HG03520 (cell line): ENCODE results near the gene ANXA6.

Experiments used
- ATAC-seq: cut with Tn5 transposase; IDR thresholded peaks from one replicate; pipeline ENCODE4 v1.9.1; 2021; ENCODE audit warnings: mild to moderate bottlenecking, moderate library complexity; ENCODE audit not compliant: unreplicated experiment

Gene ANXA6

DNA sequence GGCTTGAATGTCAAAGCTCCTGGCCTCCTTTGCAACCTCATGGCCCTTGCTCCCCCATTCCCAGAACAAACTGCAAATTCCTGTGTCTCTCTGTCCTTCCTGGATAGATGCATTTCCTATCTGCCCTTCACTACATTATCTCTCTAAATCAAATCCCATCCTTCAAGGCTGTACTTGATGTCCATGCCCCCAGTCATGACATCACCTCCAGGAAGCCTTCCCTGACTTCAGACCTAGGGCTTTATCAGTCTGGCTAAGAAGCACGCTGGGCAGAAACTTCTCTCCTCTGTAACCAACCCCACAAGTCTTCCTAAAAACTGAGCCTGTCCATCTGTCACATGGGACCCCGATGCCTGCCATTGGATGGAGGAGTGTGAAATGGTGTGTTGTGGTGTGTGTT, 51.1 kb downstream of the ANXA6 start:
- ATAC-seq: no peak

DNA sequence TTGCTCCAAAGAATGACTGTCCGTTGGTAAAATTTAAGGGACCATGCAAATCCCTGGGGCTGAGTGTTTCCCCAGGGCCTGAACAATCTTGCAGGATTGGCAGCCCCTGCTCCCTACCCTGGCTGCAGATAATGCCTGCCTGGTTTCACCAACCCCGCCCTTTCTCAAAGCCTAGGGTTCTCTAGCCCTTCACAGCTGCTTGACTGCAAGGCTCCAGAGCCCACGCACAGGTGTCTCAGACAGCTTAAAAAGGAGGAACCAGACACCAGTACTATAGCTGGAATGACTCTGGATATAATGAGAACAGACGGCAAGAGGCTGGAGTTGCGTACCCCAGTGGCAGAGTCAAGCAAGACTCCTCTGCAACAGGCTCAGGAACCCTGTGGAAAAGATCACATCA, 51.5 kb downstream of the ANXA6 start:
- no peak for ATAC-seq

DNA sequence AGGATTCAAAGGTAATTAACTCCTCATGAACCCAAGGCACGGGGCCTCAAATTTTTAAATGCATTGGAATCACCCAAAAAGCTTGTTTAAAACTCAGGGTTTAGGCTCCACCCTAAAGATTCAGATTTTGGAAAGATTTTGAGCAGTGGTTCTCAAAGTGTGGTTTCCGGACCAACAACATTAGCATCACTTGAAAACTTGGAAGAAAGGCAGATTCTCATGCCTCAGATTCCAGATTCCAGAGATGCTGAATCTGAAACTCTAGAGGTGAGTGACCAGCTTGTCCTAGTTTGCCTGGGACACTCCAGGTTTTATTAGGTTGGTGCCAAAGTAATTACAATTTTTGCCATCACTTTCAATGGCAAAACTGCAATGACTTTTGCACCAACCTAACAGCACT, 52.0 kb downstream of the ANXA6 start:
- ATAC-seq: no peak

DNA sequence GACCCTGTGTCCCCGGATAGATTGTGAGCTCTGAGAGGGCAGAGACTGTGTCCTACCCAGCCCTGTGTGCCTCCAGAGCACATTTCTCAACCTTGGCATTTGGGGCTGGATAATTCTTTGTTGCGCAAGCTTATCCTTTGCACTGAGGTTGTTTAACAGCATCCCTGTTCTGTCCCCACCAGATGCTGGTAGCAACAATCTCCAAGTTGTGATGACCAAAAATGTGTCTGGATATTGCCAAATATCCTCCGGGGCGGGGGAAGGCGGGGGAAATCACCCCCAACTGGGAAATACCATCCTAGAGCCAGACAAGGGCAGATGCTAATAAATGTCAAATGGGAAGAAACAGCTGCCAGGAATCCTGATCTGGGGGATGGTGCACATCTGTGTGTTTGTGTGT, 52.8 kb downstream of the ANXA6 start:
- ATAC-seq: no peak

DNA sequence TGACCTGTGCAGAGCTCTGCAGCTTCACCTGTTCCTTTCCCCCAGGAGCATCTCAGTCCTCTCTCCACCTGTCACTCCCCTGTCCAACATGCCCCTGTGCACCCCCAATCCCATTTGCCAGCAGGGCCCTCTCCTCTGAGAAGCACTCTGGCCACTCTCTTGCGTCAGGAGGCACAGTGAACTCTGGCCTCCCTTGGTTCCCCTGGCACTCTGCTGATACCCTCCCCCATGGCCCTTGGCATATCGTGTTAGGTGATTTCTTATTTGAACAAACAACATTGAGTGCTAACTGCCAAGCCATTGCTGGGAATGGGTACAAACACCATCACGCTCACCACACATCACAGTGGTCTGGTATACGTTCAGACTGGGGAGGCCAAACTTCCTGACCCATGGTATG, 55.8 kb downstream of the ANXA6 start:
- ATAC-seq: no peak

DNA sequence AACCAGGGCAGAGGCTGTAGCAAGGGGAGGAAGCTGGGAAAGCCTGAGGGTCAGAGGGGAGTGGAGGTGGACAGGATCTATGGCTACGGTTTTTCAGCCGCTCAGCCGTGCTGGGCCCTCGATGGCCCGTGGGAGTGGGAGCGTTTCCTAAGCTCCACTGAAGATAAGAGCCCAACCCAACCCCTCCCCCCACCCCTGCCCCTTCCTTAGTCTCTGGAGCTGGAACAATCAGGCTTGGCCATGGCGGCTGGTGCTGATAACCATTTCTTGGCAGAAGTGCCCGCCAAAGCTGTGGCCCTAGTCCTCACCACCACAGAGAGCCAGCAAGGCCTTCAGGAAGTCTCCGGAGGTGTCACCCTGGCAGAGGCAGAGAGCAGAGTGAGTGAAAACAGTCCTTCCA, 56.4 kb downstream of the ANXA6 start:
- ATAC-seq: no peak

DNA sequence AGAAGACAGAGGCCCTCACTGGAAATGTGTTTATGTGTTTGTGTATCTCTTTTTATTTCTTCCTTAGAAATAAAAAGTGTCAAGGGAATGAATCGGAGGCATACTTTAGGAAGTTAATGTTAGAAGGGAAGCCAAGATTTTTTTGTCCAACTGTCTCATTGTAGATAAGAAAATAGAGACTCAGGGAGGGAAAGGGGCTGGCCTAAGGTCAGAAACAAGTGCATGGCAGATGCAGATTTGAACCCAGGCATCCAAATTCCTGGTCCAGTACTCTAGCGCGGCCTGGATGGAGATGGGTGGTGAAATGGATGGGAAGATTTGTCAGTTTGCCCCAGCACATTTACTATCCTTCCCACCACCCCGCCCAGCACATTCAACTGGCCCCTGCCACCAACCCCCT, 56.9 kb downstream of the ANXA6 start:
- ATAC-seq: no peak

DNA sequence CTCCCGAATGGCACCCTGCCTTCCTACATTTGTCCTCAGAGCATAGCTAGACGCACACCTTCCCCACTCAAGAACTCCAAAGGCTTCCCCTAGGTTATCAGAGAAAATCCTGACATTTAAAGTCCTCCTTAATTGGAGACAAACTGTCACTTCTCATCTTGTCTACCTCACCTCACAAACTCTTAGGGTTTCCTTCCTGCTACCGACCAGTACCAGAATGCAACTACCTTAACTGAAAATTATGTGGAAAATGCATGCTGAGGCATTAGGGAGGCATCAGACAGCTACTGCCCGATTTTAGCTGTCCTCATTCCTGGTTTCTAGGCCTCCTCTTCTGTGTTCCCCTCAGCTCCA, 58.8 kb downstream of the ANXA6 start:
- no peak for ATAC-seq

DNA sequence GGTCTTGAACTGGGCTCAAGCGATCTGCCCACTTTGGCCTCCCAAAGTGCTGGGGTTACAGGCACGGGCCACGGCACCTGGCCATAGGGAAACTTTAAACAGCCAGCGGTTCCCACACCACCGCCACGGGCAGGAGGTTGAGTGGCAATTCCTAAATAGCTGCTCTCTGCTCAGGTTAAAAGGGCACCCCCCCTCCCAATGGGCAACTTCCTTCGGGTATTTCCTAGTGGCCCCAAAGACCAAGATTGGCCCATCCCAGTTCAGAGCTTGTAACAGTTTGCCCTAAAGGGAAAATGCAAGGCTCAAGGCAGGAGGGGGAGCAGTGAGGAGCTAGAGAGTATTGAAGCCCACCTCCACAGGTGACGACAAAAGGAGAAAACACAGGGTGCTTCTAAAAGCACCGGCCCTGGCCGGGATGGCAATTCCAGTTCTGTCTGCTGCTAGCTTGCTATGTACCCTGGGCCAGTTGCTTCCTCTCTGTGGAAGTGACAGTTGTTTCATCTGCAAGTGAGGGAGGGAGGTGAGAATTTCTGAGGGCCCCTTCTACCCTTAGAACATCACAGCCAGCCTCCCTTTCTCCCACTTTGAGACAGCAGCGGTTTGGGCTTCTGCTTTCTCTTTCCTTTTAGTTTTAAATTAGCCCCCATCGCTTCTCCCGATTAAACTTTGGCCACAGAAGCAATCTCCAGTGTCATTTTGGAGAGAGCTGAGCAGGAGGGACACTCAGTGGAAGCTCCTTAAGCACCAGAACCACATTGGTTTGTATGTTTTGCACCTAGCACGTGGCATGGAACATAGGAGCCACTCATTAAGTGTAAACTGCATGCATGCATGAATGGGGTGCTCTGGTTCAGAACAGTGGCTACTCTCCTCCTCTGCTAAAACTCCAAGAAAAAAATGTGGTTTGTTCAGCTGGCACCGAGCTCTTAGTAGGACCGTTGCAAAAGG, 59.5 kb downstream of the ANXA6 start:
- peak; percentile 34 for ATAC-seq

DNA sequence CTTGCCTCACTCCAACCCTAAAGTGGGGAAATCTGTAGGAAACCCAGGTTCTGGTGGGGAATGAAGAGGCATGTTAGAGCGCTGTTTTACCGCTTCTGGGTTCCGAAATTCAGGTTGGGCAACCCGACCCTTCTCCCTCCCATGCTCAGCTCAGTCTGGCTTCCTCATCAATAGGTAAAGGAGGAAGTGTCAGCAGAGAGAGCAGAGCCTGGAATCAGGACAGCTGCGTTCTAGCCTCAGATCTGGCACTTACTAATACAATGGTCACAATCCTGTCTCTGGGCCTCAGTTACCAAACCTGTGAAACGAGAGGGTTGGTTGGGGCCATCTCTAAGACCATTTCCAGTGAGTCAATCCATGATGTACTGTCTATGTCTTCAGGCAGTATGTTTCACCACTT, 60.5 kb downstream of the ANXA6 start:
- ATAC-seq: no peak

DNA sequence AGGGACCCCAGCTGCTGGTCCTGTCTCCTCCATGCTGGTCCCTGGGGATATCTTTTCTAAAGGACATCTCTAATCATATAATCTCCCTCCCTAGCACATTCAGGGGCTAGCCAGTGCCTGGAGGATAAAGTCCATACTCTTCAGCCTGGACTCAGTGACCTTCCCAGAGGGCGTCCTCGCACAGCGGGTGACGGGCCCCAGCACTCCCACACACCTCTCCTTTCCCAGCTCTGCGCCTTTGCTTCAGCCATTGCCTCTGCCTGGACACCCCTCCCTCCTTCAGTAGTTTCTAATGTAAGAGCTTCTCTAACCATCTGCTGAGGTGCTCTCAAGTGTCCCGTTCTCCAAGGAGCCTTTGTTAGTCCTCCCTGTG, 61.6 kb downstream of the ANXA6 start:
- ATAC-seq: no peak

DNA sequence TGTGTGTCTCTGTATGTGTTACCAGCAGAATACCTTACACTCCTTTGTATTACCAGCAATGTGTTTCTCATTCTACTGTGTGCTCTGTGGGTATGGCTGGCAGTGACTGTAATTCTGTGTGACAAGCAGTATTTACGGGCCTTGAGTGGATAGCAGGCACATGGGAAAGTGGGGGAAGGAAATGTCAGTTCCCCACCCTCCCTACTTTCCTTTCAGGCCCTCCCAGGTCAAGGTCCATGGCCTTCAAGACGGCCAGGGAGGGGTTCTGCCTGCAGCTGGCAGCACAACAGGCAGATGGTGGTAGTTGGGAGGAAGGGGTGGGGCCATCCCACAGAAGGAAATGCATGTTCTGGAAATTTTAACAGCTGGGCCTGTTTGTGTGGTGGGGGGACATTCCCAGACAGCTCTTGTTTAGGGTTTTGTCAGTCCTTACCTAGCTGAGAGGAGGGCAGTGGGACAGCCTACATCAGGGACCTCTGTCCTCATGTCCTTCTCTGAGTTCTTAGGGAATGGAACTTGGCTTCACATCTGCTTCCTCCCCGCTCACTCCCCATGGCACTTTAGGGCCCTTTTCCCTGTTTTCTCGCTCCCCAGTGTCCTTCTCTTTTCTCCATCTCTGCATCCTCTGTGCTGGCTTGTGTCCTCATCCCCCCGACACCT, 62.1 kb downstream of the ANXA6 start:
- ATAC-seq: no peak

DNA sequence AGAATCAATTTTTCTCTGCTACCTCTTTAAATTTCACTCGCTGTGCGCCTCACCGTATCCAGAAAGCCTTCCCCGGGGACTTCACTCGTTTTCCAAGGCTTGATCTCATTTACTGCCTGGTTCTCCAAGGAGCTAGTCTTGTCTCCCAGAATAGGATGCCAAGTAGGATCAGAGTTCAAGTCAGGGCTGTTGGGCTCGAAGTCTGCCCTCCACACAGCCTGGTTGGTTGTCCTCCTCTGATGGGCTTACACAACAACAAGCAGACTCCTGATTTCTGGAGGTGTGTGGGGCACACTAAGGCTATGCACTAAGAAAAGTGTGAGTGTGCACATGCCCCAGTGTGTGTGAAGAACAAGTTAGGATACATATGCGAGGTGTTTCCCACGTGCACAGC, 62.7 kb downstream of the ANXA6 start:
- no peak for ATAC-seq

DNA sequence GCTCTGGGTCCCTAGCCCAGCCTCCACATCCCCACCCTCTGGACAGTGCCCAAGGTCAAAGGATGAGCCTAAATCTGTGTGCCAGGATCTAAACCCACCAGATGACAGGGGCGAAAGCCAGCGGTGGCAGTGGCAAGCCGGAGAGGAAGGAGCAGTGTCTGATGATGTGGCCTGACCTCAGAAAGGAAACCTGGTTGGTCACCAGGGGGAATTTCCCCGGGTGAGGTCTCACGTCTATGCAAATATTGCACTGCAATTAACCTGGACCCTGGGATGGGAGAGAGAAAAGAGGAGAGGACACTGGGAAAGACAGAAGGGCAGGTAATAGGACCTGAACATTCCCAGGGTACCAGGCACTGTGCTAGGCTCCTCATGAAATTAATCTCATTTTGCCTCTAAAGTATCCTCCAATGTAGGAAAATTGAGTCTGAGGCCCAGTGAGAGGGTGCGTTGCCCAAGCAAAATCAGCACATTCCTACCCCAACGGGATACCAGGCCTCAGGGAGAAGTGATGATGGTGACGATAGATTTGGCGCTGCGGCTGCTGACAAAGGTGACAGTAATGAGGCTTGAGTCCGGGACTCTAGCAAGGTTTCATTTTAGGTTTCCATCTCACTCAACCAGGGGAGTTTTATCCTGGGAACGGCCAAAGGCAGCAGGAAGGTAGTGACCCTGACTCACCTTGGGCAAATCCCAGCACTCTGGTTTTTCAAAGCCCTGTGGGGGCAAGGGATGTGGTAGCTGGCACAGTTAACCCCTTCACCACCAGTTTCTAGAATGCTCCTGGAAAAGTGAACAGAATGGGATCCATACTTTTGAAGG, 63.3 kb downstream of the ANXA6 start:
- peak; percentile 69 for ATAC-seq

DNA sequence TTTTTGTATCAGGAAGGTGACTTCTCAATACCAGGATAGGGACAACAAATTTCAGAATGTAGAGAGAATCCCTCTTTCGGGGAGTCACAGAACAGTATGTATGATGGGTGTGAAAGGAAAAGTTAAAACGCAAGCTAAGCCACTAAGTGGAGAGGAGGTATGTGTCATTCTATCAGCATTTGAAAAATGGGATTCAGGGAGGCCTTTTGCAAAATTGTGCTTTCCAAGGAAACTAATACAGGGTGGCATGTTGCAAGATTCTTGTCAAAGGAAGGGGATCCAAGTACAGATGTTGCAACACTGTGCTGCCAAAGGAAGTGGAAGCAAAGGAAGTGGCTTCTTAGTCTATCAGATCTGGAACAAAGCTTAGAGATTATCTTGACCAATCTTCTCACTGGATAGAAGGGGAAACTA, 64.1 kb downstream of the ANXA6 start:
- ATAC-seq: peak; percentile 5

DNA sequence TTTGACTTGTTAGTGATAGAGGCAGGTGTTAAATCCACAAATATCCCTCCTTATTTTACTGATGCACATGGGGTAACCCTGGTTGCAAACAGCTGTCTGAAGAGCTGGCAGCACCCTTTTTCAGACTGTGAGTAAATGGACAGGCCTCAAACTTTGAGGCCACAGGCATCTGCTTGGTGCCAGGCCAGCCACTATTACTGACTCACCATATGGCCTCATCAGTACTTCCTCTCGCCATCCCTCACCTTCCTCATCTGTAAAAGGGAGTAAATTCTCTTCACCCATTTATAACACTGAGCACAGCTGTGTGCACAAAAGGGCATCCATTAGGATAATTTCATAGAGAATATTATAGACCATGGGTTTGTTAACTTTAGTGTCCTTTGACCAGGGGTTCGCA, 64.8 kb downstream of the ANXA6 start:
- no peak for ATAC-seq

DNA sequence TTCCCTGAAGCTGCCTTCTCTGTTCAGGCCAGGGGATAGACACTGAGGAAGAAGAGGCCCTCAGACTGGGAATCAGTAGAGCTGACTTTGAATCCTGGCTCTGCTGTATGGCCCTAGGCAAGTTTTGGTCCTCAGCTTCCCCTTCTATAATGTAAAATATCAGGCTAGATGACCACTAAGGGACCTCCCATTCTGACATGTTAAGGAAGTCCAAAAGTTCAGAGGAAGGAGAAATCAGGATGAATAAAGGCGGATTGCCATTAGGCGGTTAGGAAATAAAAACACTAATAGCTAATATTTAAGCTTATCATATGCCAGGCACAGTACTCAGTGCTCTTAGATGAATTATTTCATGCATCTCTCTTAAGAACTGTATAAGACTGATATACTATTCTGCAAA, 67.9 kb downstream of the ANXA6 start:
- ATAC-seq: no peak

DNA sequence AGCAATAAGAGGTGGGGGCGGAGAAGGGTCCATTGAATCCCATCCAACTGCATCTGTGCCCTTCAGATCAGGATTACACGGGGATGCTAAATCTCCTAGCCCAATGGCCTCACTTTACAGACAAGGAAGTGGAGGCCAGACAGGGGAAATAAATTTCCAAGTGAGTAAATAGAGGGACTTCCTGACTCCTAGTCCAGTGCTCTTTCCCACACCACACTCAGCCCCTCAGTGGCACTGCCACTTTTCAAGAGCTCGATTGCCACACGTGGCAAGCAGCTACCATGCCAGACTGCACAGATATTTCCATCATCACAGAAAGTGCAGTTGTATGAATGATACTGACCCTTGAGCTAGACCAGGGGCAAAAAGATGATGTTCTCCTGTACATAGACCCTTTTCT, 68.6 kb downstream of the ANXA6 start:
- no peak for ATAC-seq

DNA sequence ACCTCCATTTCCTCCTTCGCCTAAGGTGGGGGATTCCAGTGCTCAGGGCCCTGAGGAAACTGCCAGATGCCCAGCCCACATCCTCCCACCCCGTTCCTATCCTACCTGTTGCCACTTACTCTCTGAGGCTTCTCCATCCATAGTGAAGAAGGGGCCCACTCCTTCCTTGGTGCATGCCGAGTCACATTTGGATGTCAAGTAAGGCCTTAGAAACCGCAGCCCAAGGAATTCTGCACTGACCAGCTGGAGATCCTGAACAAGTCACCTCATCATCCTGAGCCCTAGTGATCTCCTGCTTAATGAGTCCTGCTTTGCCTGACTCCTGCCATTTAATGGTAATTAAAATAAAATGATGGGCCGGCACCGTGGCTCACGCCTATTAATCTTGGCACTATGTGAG, 70.1 kb downstream of the ANXA6 start:
- ATAC-seq: no peak

DNA sequence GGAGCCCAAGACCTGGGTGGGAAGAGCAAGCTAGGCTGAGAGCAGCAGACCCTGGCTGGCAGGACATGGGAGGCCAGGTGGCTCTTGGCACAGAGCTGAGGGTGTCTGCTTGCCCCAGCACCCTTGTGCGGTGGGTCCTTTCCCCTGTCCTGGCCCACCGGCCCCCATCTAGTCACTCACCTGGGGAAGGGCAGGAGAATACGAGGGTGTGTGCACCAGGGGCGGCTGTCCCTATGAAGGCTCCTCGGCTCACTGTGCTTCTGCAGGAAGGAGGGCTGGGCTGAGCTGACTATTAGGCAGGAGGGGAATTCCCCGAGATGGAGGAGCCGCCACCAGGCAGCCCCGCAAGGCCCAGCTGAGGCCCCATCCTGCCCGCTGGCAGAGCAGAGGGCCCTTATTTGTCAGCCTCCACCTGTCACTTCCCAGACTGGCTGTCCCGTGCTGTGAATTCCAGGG, 70.6 kb downstream of the ANXA6 start:
- ATAC-seq: peak; percentile 54

DNA sequence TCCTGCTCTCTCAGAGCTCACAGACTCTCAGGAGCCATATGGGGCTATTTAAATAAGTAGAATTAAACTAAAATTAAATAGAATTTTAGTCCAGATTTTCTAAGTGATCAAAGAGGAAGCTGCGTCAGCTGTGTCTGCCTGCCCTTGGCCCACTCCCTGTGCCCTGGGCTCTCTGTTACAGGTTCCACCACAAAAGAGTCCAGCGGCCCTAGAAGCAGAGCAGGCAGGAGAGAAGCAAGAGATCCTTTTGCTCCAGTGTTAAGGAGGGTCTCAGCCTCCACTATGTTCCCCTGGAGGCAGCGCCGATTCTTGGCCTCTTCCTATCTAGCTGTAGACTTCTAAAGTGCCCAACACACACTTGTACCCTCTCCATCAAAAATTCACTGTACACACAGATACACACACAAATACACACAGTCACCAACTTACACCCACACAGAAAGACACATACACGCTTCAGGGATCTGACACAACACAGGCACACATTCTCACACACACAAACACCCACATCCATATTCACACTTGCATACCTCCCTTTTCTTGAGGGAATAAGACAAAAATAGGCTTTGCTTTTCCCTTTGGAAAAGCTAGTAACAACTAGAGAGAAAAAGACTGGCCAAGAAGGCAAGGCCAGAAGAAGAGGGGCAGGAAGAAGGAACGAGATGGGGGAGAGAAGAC, 71.2 kb downstream of the ANXA6 start:
- no peak for ATAC-seq
